OCI-LY3 (cell line): ENCODE data around the gene GNG11.

Experiments used
- H2AFZ ChIP-seq: fragments of 200-600, 300-600 bp; shearing (Covaris generic); 2 replicates; pipeline ENCODE4 v1.6.0; 2014; ENCODE audit warnings: antibody characterized with exemption, low read depth, low read length
- H3K27ac ChIP-seq: fragments of 200-600, 300-600 bp; sonication (generic); 2 replicates; pipeline ENCODE4 v1.5.1; 2014; ENCODE audit warnings: mild to moderate bottlenecking, low read length, moderate library complexity, mixed read lengths
- H3K27me3 ChIP-seq: fragments of 200-600, 300-600 bp; sonication (generic); 2 replicates; pipeline ENCODE4 v1.6.1; 2014; ENCODE audit warnings: low read depth, low read length, mixed read lengths
- H3K36me3 ChIP-seq: fragments of 200-600, 300-600 bp; sonication (generic); replicated peaks from 2 replicates; pipeline ENCODE3; 2014; ENCODE audit warnings: low read depth, low read length, mixed read lengths
- H3K4me1 ChIP-seq: fragments of 300-600, 200-600 bp; sonication (generic); 2 replicates; pipeline ENCODE4 v1.6.1; 2014; ENCODE audit warnings: low read length, mixed read lengths
- H3K4me2 ChIP-seq: fragments of 200-600, 300-600 bp; sonication (generic); 2 replicates; pipeline ENCODE4 v1.6.1; 2014; ENCODE audit warnings: low read length, mixed read lengths
- H3K4me3 ChIP-seq: fragments of 300-600, 200-600 bp; sonication (generic); 2 replicates; pipeline ENCODE4 v1.5.1; 2014; ENCODE audit warnings: antibody characterized with exemption, mild to moderate bottlenecking, low read length, moderate library complexity
- H3K79me2 ChIP-seq: fragments of 300-600, 200-600 bp; shearing (Covaris generic); 2 replicates; pipeline ENCODE4 v1.6.1; 2014; ENCODE audit warnings: mild to moderate bottlenecking, low read length, mixed read lengths
- H3K9ac ChIP-seq: fragments of 300-600, 200-600 bp; shearing (Covaris generic); 2 replicates; pipeline ENCODE4 v1.6.0; 2014; ENCODE audit warnings: mild to moderate bottlenecking, low read length, moderate library complexity
- H3K9me3 ChIP-seq: fragments of 200-600, 300-600 bp; shearing (Covaris generic); 2 replicates; pipeline ENCODE4 v1.6.1; 2014; ENCODE audit warnings: low read length, mixed read lengths; ENCODE audit not compliant: insufficient read depth
- H4K20me1 ChIP-seq: fragments of 200-600, 300-600 bp; sonication (generic); 2 replicates; pipeline ENCODE4 v1.6.1; 2016; ENCODE audit warnings: low read length, mixed read lengths; ENCODE audit not compliant: insufficient read depth
- EZH2phosphoT487 ChIP-seq: fragments of 200-600 bp; shearing (Covaris generic); IDR thresholded peaks from 2 replicates; pipeline ENCODE4 v1.6.1; 2018; ENCODE audit warnings: antibody characterized with exemption, mixed run types, low read depth
- TF ChIP-seq, protein P1 (sequence below): fragments of 200-600, 300-600 bp; sonication (generic); IDR thresholded peaks from 2 replicates; pipeline ENCODE4 v1.5.1; 2014; ENCODE audit warnings: antibody characterized with exemption, low read length, low read depth

The GNG11 gene

GRCh38 chr7:93944673-93945072 is 23.1 kb downstream of the GNG11 start:
- H3K9ac ChIP-seq, result no peak overlapping the region
- H3K9me3 ChIP-seq, result no peaks in the 10 kb centered on the region
- H3K4me2 ChIP-seq, result no peak overlapping the region
- no peaks in the 10 kb centered on the region for H4K20me1 ChIP-seq
- no peak for TF ChIP-seq EZH2phosphoT487
- H2AFZ ChIP-seq, result no peak overlapping the region
- no peak overlapping the region for H3K4me3 ChIP-seq
- H3K27me3 ChIP-seq, result no peaks in the 10 kb centered on the region
- no peaks in the 10 kb centered on the region for H3K79me2 ChIP-seq
- no peaks in the 10 kb centered on the region for H3K36me3 ChIP-seq
- H3K27ac ChIP-seq, result no peak overlapping the region
- peaks cover 17% of the 10 kb centered on the region for H3K4me1 ChIP-seq

DNA sequence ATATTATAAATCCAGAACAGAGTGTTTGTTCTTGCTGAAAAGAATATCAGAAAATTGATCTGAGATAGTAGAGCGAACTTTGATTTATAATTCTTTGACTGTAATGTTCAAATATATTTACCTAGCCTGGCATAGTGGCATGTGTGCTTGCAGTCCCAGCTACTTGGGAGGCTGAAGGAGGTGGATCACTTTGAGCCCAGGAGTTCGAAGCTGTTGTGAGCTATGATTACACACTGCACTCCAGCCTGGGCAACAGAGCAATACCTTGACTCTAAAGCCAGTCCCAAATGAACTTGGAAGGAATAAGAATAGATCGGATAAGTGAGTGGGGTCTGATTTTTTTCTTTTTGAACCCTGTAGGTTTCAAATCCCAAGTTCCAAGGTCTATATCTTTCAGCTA is 23.5 kb downstream of the GNG11 start:
- H3K79me2 ChIP-seq, result no peaks in the 10 kb centered on the region
- peaks cover 13% of the 10 kb centered on the region for H3K4me1 ChIP-seq
- TF ChIP-seq EZH2phosphoT487, result no peak
- TF ChIP-seq, protein P1, sequence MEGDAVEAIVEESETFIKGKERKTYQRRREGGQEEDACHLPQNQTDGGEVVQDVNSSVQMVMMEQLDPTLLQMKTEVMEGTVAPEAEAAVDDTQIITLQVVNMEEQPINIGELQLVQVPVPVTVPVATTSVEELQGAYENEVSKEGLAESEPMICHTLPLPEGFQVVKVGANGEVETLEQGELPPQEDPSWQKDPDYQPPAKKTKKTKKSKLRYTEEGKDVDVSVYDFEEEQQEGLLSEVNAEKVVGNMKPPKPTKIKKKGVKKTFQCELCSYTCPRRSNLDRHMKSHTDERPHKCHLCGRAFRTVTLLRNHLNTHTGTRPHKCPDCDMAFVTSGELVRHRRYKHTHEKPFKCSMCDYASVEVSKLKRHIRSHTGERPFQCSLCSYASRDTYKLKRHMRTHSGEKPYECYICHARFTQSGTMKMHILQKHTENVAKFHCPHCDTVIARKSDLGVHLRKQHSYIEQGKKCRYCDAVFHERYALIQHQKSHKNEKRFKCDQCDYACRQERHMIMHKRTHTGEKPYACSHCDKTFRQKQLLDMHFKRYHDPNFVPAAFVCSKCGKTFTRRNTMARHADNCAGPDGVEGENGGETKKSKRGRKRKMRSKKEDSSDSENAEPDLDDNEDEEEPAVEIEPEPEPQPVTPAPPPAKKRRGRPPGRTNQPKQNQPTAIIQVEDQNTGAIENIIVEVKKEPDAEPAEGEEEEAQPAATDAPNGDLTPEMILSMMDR, result no peak
- no peak overlapping the region for H3K4me3 ChIP-seq
- no peak overlapping the region for H3K27ac ChIP-seq
- no peak overlapping the region for H3K9ac ChIP-seq
- H3K27me3 ChIP-seq, result no peaks in the 10 kb centered on the region
- H3K9me3 ChIP-seq, result no peaks in the 10 kb centered on the region
- no peak overlapping the region for H2AFZ ChIP-seq
- H3K4me2 ChIP-seq, result no peak overlapping the region
- no peaks in the 10 kb centered on the region for H4K20me1 ChIP-seq
- no peaks in the 10 kb centered on the region for H3K36me3 ChIP-seq

GRCh38 chr7:93945756-93946535 is 24.4 kb downstream of the GNG11 start:
- no peak overlapping the region for H3K4me3 ChIP-seq
- no peak overlapping the region for H3K9ac ChIP-seq

GRCh38 chr7:93948106-93948505 is 26.6 kb downstream of the GNG11 start:
- no peaks in the 10 kb centered on the region for H3K36me3 ChIP-seq
- H3K79me2 ChIP-seq, result no peaks in the 10 kb centered on the region
- H3K27me3 ChIP-seq, result no peaks in the 10 kb centered on the region
- no peak overlapping the region for H2AFZ ChIP-seq
- TF ChIP-seq EZH2phosphoT487, result no peak
- TF ChIP-seq, protein P1, result no peak
- no peak overlapping the region for H3K4me2 ChIP-seq
- peaks cover 2% of the 10 kb centered on the region; the same call in 1 of the 2 replicates for H3K4me1 ChIP-seq
- no peaks in the 10 kb centered on the region for H3K9me3 ChIP-seq
- H4K20me1 ChIP-seq, result no peaks in the 10 kb centered on the region
- no peak overlapping the region for H3K4me3 ChIP-seq
- no peak overlapping the region for H3K27ac ChIP-seq
- no peak overlapping the region for H3K9ac ChIP-seq

More at GRCh38 chr7:93945756-93946535, 24.4 kb downstream of the GNG11 start:
- Histone ChIP-seq H3K4me2 (no peak overlapping the region), H3K4me1 (peaks cover 5% of the 10 kb centered on the region), H3K27ac (no peak overlapping the region), H4K20me1 (no peaks in the 10 kb centered on the region), H3K79me2 (no peaks in the 10 kb centered on the region), H3K27me3 (no peaks in the 10 kb centered on the region), H2AFZ (no peak overlapping the region), H3K36me3 (no peaks in the 10 kb centered on the region), H3K9me3 (no peaks in the 10 kb centered on the region)
- TF ChIP-seq, protein P1, result no peak
- TF ChIP-seq EZH2phosphoT487, result no peak
